SK-N-SH (cell line): Measurements from ENCODE around the gene UBE2E2. TPM values are rescaled to one million over a fixed set of nuclear protein-coding genes. Genes with fewer than 3 reads are reported as not detected.

ENCODE experiments used
- CTCF ChIA-PET: fragments of 300-600, 350-600 bp; formaldehyde crosslinking; extraction: SDS; loops from one replicate; lab custom pipeline; 2021; lab: Yijun Ruan, JAX
- POLR2A ChIA-PET: fragments of 350-600 bp; sonication (Branson Sonifier 250); formaldehyde crosslinking; extraction: SDS; loops from one replicate; lab custom pipeline; 2020; ENCODE audit warnings: antibody characterized with exemption, inconsistent platforms; lab: Yijun Ruan, JAX
- DNase-seq: peaks from one replicate; pipeline ENCODE4 v3.0.0; 2012
- H2AFZ ChIP-seq: fragments of 200-600 bp; sonication (generic); 2 replicates; pipeline ENCODE4 v1.8.1; 2016; ENCODE audit warnings: antibody characterized with exemption, mild to moderate bottlenecking, low read depth
- H3F3A ChIP-seq: fragments of 200-600 bp; sonication (generic); replicated peaks from 2 replicates; pipeline ENCODE3; 2016; ENCODE audit warnings: antibody characterized with exemption, mild to moderate bottlenecking; ENCODE audit not compliant: insufficient read depth
- H3K27ac ChIP-seq, 2 experiments: fragments of 200-500 bp in 1 of 2; fragments of 200-600 bp in 1 of 2; sonication (Bioruptor generic) in 1 of 2; sonication (generic), shearing (Covaris generic) in 1 of 2; 2 replicates each; pipeline versions ENCODE4 v1.5.1 to v1.6.1; 2014 to 2016; ENCODE audit warnings: low read depth in 2 of 2, inconsistent platforms in 1 of 2, low read length in 1 of 2, mild to moderate bottlenecking in 1 of 2, mixed read lengths in 1 of 2
- H3K27me3 ChIP-seq: fragments of 200-600 bp; sonication (generic), shearing (Covaris generic); 2 replicates; pipeline ENCODE4 v1.6.1; 2016; ENCODE audit warnings: mixed run types; ENCODE audit not compliant: insufficient read depth
- H3K36me3 ChIP-seq, 2 experiments: fragments of 200-500 bp in 1 of 2; fragments of 200-600 bp in 1 of 2; sonication (Bioruptor generic) in 1 of 2; sonication (generic) in 1 of 2; replicated peaks in 1 of 2; 2 replicates each; pipeline versions ENCODE3 to v1.5.1; 2014 to 2016; ENCODE audit warnings: low read length in 1 of 2, mild to moderate bottlenecking in 1 of 2; ENCODE audit not compliant: insufficient read depth in 2 of 2, control insufficient read depth in 1 of 2
- H3K4me1 ChIP-seq, 2 experiments: fragments of 200-500 bp in 1 of 2; fragments of 200-600 bp in 1 of 2; sonication (Bioruptor generic) in 1 of 2; sonication (generic), shearing (Covaris generic) in 1 of 2; 2 replicates each; pipeline versions ENCODE4 v1.5.1 to v1.6.1; 2014 to 2016; ENCODE audit warnings: low read depth in 1 of 2, low read length in 1 of 2, mixed run types in 1 of 2; ENCODE audit not compliant: insufficient read depth in 2 of 2, control insufficient read depth in 1 of 2
- H3K4me2 ChIP-seq: fragments of 200-600 bp; sonication (generic), shearing (Covaris generic); 2 replicates; pipeline ENCODE4 v1.6.1; 2017; ENCODE audit warnings: mixed run types
- H3K4me3 ChIP-seq, 2 experiments: fragments of 200-500 bp in 1 of 2; fragments of 200-600 bp in 1 of 2; sonication (Bioruptor generic) in 1 of 2; sonication (generic), shearing (Covaris generic) in 1 of 2; 2 replicates each; pipeline versions ENCODE4 v1.5.1 to v1.8.1; 2014 to 2016; ENCODE audit warnings: low read depth in 2 of 2, inconsistent platforms in 1 of 2, low read length in 1 of 2, mild to moderate bottlenecking in 1 of 2, mixed read lengths in 1 of 2, moderate library complexity in 1 of 2
- H3K79me2 ChIP-seq: fragments of 200-600 bp; sonication (generic); 2 replicates; pipeline ENCODE4 v1.8.1; 2017; ENCODE audit warnings: mild to moderate bottlenecking; ENCODE audit not compliant: insufficient read depth
- H3K9ac ChIP-seq: fragments of 200-600 bp; sonication (generic); 2 replicates; pipeline ENCODE4 v1.6.1; 2017; ENCODE audit warnings: mixed run types
- H3K9me2 ChIP-seq: fragments of 200-600 bp; sonication (generic); 2 replicates; pipeline ENCODE4 v1.6.1; 2017; ENCODE audit warnings: mixed run types
- H3K9me3 ChIP-seq: fragments of 200-600 bp; sonication (generic); 2 replicates; pipeline ENCODE4 v1.6.1; 2017; ENCODE audit warnings: mixed run types, mild to moderate bottlenecking, moderate library complexity
- H4K20me1 ChIP-seq: fragments of 200-600 bp; sonication (generic); 2 replicates; pipeline ENCODE4 v1.6.1; 2017; ENCODE audit warnings: mild to moderate bottlenecking, mixed run types; ENCODE audit not compliant: insufficient read depth
- CHD2 ChIP-seq: fragments of 150-350 bp; IDR thresholded peaks from 2 replicates; pipeline ENCODE4 v1.6.1; 2018; ENCODE audit warnings: low read length; ENCODE audit not compliant: partially characterized antibody
- EP300 ChIP-seq, 2 experiments: IDR thresholded peaks; 2 replicates each; pipeline versions ENCODE4 v1.4.0 to v1.6.1; 2012; ENCODE audit warnings: borderline replicate concordance in 1 of 2, low read depth in 1 of 2, low read length in 1 of 2
- EZH2phosphoT487 ChIP-seq: fragments of 200-600 bp; sonication (generic); IDR thresholded peaks from 2 replicates; pipeline ENCODE4 v1.6.1; 2017; ENCODE audit warnings: low read depth, mixed run types, mild to moderate bottlenecking, antibody characterized with exemption, moderate library complexity, borderline replicate concordance
- FOXJ3 ChIP-seq: sonication (generic); formaldehyde crosslinking; IDR thresholded peaks from 2 replicates; pipeline ENCODE4 v1.5.1; 2020; ENCODE audit warnings: mild to moderate bottlenecking, missing genetic modification reagents
- GABPA ChIP-seq: IDR thresholded peaks from 2 replicates; pipeline ENCODE4 v1.4.0; 2012; ENCODE audit warnings: low read depth, mild to moderate bottlenecking
- GATA2 ChIP-seq: sonication (generic); formaldehyde crosslinking; IDR thresholded peaks from 2 replicates; pipeline ENCODE4 v1.5.0; 2020; ENCODE audit warnings: mild to moderate bottlenecking, missing genetic modification reagents
- MEF2A ChIP-seq: IDR thresholded peaks from 2 replicates; pipeline ENCODE4 v1.4.0; 2012; ENCODE audit warnings: low read depth, borderline replicate concordance
- MXI1 ChIP-seq: IDR thresholded peaks from 2 replicates; pipeline ENCODE4 v1.6.1; 2012; ENCODE audit warnings: mild to moderate bottlenecking, low read depth, low read length, improper control_type of control experiment
- RAD21 ChIP-seq: IDR thresholded peaks from 2 replicates; pipeline ENCODE4 v1.6.1; 2012; ENCODE audit warnings: mild to moderate bottlenecking, low read length
- RXRA ChIP-seq: IDR thresholded peaks from 2 replicates; pipeline ENCODE4 v1.4.0; 2012; ENCODE audit warnings: low read depth, mild to moderate bottlenecking, borderline replicate concordance
- SIN3A ChIP-seq: IDR thresholded peaks from 2 replicates; pipeline ENCODE4 v1.6.1; 2012; ENCODE audit warnings: low read depth, mild to moderate bottlenecking, low read length, moderate library complexity, borderline replicate concordance
- TCF12 ChIP-seq: IDR thresholded peaks from 2 replicates; pipeline ENCODE4 v1.4.0; 2012
- TEAD4 ChIP-seq: IDR thresholded peaks from 2 replicates; pipeline ENCODE4 v1.4.0; 2012; ENCODE audit warnings: mild to moderate bottlenecking, borderline replicate concordance; ENCODE audit not compliant: insufficient read depth
- YY1 ChIP-seq: IDR thresholded peaks from 2 replicates; pipeline ENCODE4 v1.4.0; 2012; ENCODE audit warnings: low read depth, mild to moderate bottlenecking
- ZBTB33 ChIP-seq: IDR thresholded peaks from 2 replicates; pipeline ENCODE4 v1.4.0; 2012; ENCODE audit warnings: low read depth, borderline replicate concordance
- WGBS: methylation state at CpG from one replicate; pipeline ENCODE4 v1.1.6; 2017; ENCODE audit warnings: low lambda C conversion rate; 5-methylcytosine and 5-hydroxymethylcytosine counted together
- polyA plus RNA-seq, 3 experiments: library from polyadenylated mRNA; depleted of rRNA; stranded (reverse); fragments of >200 nt; gene quantifications; 2 replicates each; pipeline ENCODE4 v1.2.3, GENCODE V29; 2012
- TF ChIP-seq, protein P1 (sequence below): IDR thresholded peaks from 2 replicates; pipeline ENCODE4; 2012
- TF ChIP-seq, protein P2 (sequence below): fragments of 150-350 bp; IDR thresholded peaks from 2 replicates; pipeline ENCODE4 v1.6.1; 2017; ENCODE audit warnings: antibody characterized with exemption, low read length, low read depth, borderline replicate concordance

UBE2E2 gene
- polyA plus RNA-seq, 1 of the 3 experiments (the other 2 are of a cell fraction), result 46.4 TPM

DNA sequence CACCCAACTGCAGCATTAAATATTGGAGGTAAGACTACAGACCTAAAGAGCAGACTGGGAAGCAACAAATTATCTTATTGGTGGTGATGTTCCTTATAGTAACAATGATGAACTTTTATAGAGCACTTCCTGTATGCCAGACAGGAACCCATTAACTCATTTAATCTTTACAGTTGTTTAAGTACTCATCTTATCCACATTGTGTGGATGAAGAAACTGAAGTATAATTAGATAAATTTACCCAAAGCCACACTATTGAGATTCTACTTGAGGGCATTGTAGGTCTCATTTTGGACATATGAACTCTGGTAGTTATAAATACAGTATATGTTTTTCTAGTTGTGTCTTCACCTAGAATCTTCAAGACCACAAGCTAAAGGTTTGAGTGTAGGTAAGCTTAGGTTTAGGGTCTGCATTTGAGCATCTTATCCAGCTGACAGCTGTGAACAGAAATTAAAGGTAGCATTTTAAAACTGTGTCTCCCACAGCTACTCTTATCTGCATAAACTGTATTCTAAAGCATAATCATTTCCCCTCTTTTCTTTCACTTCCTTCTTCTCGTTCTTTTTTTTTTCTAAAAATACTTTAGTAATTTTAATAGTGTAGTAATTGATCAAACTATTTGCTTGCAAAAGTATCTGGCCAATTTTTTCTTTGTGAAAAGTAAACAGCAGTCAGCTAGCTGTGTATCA lies 138.2 kb downstream of the UBE2E2 start:
- Histone ChIP-seq H3K27me3 (no peaks in the 10 kb centered on the region), H3K9ac (no peak overlapping the region), H3K4me1 (no peaks in the 10 kb centered on the region; a peak in 1 of 4 replicates), H4K20me1 (no peaks in the 10 kb centered on the region; the same call in 1 of the 2 replicates), H2AFZ (no peak overlapping the region), H3K9me2 (no peaks in the 10 kb centered on the region), H3K36me3 (peaks cover 0 to 4% of the 10 kb centered on the region in 2 experiments), H3K4me3 (no peak overlapping the region), H3K79me2 (no peaks in the 10 kb centered on the region; the same call in 1 of the 2 replicates), H3K4me2 (no peak overlapping the region), H3F3A (no peaks in the 10 kb centered on the region), H3K27ac (no peak overlapping the region), H3K9me3 (no peaks in the 10 kb centered on the region)
- TF ChIP-seq, protein P1, sequence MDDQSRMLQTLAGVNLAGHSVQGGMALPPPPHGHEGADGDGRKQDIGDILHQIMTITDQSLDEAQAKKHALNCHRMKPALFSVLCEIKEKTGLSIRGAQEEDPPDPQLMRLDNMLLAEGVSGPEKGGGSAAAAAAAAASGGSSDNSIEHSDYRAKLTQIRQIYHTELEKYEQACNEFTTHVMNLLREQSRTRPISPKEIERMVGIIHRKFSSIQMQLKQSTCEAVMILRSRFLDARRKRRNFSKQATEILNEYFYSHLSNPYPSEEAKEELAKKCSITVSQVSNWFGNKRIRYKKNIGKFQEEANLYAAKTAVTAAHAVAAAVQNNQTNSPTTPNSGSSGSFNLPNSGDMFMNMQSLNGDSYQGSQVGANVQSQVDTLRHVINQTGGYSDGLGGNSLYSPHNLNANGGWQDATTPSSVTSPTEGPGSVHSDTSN, result no peak
- TF ChIP-seq, protein P2, sequence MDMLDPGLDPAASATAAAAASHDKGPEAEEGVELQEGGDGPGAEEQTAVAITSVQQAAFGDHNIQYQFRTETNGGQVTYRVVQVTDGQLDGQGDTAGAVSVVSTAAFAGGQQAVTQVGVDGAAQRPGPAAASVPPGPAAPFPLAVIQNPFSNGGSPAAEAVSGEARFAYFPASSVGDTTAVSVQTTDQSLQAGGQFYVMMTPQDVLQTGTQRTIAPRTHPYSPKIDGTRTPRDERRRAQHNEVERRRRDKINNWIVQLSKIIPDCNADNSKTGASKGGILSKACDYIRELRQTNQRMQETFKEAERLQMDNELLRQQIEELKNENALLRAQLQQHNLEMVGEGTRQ, result no peak
- TF ChIP-seq TCF12 (no peak), YY1 (no peak), CHD2 (no peak), GABPA (no peak), RXRA (no peak), EP300 (IDR thresholded peaks at IDR 0.05; ENCODE audit: borderline replicate concordance in 1 of 2, low read depth in 1 of 2, low read length in 1 of 2) (no peak), EZH2phosphoT487 (no peak), GATA2 (no peak), TEAD4 (no peak)
- no peak for DNase-seq
- WGBS, result 63% methylated on average over 1 of the region's 1 CpG
- CTCF ChIA-PET, result no interaction called here
- POLR2A ChIA-PET, result no interaction called here

- no peak overlapping the region for H3K27ac ChIP-seq
- no peaks in the 10 kb centered on the region for H3K9me3 ChIP-seq
- H3K27me3 ChIP-seq, result no peaks in the 10 kb centered on the region
- H3K79me2 ChIP-seq, result no peaks in the 10 kb centered on the region; the same call in 1 of the 2 replicates
- H3K36me3 ChIP-seq, result peaks cover 0 to 4% of the 10 kb centered on the region in 2 experiments
- no peaks in the 10 kb centered on the region; a peak in 1 of 4 replicates for H3K4me1 ChIP-seq
- no peaks in the 10 kb centered on the region; the same call in 1 of the 2 replicates for H4K20me1 ChIP-seq
- no peak overlapping the region for H3K9ac ChIP-seq
- CTCF ChIA-PET, result no interaction called here
- H2AFZ ChIP-seq, result no peak overlapping the region
- H3F3A ChIP-seq, result no peaks in the 10 kb centered on the region
- TF ChIP-seq MXI1 (no peak), SIN3A (no peak), RAD21 (no peak), MEF2A (no peak), FOXJ3 (CRISPR knock-in tag) (no peak), ZBTB33 (no peak)
- no peaks in the 10 kb centered on the region for H3K9me2 ChIP-seq
- DNase-seq, result no peak
- WGBS, result 86% methylated on average over 4 of the region's 4 CpGs
- no peak overlapping the region for H3K4me3 ChIP-seq
- H3K4me2 ChIP-seq, result no peak overlapping the region
- POLR2A ChIA-PET, result no interaction called here
These were observed 139.2 kb downstream of the UBE2E2 start for GRCh38 chr3:23342343-23342742.
